HepG2 (cell line): ENCODE measurements around the gene PPP1R13L. TPM values are rescaled to one million over a fixed set of nuclear protein-coding genes. Genes with fewer than 3 reads are reported as not detected.

Experiments used
- ATM ChIP-seq: fragments of 450-650 bp; IDR thresholded peaks from 2 replicates; pipeline ENCODE4 v1.7.1; 2017; ENCODE audit warnings: mild to moderate bottlenecking, borderline replicate concordance
- CHD4 ChIP-seq: fragments of 200-600 bp; sonication (generic); IDR thresholded peaks from 2 replicates; pipeline ENCODE4 v1.7.0; 2017; ENCODE audit warnings: mild to moderate bottlenecking, low read length, borderline replicate concordance
- CREB1 ChIP-seq, 2 experiments: fragments of 450-650 bp in 1 of 2; IDR thresholded peaks; 2 replicates each; pipeline ENCODE4 v1.6.1; 2016 to 2017; ENCODE audit warnings: control low read depth in 1 of 2, mild to moderate bottlenecking in 1 of 2, missing compliant biosample characterization in 1 of 2, missing genetic modification characterization in 1 of 2
- IRF1 ChIP-seq: sonication (generic); formaldehyde crosslinking; IDR thresholded peaks from 2 replicates; pipeline ENCODE4 v1.4.0; 2020; ENCODE audit warnings: low read depth, mild to moderate bottlenecking, missing genetic modification reagents
- MTF2 ChIP-seq: sonication (generic); formaldehyde crosslinking; IDR thresholded peaks from 2 replicates; pipeline ENCODE4 v1.5.0; 2020; ENCODE audit warnings: missing genetic modification reagents, borderline replicate concordance
- NCOA2 ChIP-seq: sonication (generic); formaldehyde crosslinking; IDR thresholded peaks from 2 replicates; pipeline ENCODE4 v1.8.0; 2022; ENCODE audit warnings: inconsistent platforms
- SATB2 ChIP-seq: sonication (generic); formaldehyde crosslinking; IDR thresholded peaks from 2 replicates; pipeline ENCODE4 v1.5.0; 2020; ENCODE audit warnings: missing genetic modification reagents
- SKI ChIP-seq: fragments of 450-650 bp; IDR thresholded peaks from one replicate; pipeline ENCODE4 v1.6.1; 2018; ENCODE audit warnings: mild to moderate bottlenecking; ENCODE audit not compliant: partially characterized antibody
- SP140L ChIP-seq: sonication (generic); formaldehyde crosslinking; IDR thresholded peaks from 2 replicates; pipeline ENCODE4 v1.4.0; 2020; ENCODE audit warnings: missing genetic modification reagents, borderline replicate concordance
- TSC22D2 ChIP-seq: sonication (generic); formaldehyde crosslinking; IDR thresholded peaks from 2 replicates; pipeline ENCODE4 v1.5.1; 2020; ENCODE audit warnings: missing genetic modification reagents, mild to moderate bottlenecking, borderline replicate concordance
- ZBTB33 ChIP-seq: sonication (generic); formaldehyde crosslinking; IDR thresholded peaks from 2 replicates; pipeline ENCODE4 v1.4.0; 2020; ENCODE audit warnings: missing genetic modification reagents
- ZNF367 ChIP-seq: sonication (generic); formaldehyde crosslinking; IDR thresholded peaks from 2 replicates; pipeline ENCODE4 v1.4.0; 2020; ENCODE audit warnings: missing genetic modification reagents, borderline replicate concordance
- ZNF580 ChIP-seq: IDR thresholded peaks from 2 replicates; pipeline ENCODE4 v1.6.1; 2016; ENCODE audit warnings: low read depth, borderline replicate concordance
- ZNF589 ChIP-seq: sonication (generic); formaldehyde crosslinking; conservative IDR thresholded peaks from 2 replicates; pipeline ENCODE4 v1.8.0; 2022; ENCODE audit warnings: mild to moderate bottlenecking, moderate library complexity, missing genetic modification reagents
- ZNF609 ChIP-seq: sonication (generic); formaldehyde crosslinking; IDR thresholded peaks from 2 replicates; pipeline ENCODE4 v1.4.0; 2020; ENCODE audit warnings: mild to moderate bottlenecking, missing genetic modification reagents, borderline replicate concordance
- ZNF710 ChIP-seq: sonication (generic); formaldehyde crosslinking; IDR thresholded peaks from 2 replicates; pipeline ENCODE4 v1.5.0; 2020; ENCODE audit warnings: mild to moderate bottlenecking, missing genetic modification reagents, borderline replicate concordance
- ZNF746 ChIP-seq: sonication (generic); formaldehyde crosslinking; IDR thresholded peaks from 2 replicates; pipeline ENCODE4 v1.8.0; 2022; ENCODE audit warnings: mild to moderate bottlenecking, missing genetic modification reagents
- polyA plus RNA-seq, 8 experiments: library from polyadenylated mRNA; depleted of rRNA in 3 of 8; stranded (reverse) in 7 of 8; unstranded in 1 of 8; fragments of >200 nt; fragmentation: Illumina TruSeq in 4 of 8; extraction: Trizol in 4 of 8; gene quantifications; 2 replicates each; pipeline versions ENCODE4 v1.2.1 to v1.2.3, GENCODE V29; 2011 to 2016; ENCODE audit warnings: low read depth in 4 of 8, missing spikeins in 1 of 8, mixed read lengths in 1 of 8; ENCODE audit not compliant: insufficient read depth in 1 of 8
- total RNA-seq, 5 experiments: library from RNA; depleted of rRNA; stranded (reverse); fragments of >200 nt; fragmentation: Illumina TruSeq; extraction: Trizol; gene quantifications; 2 replicates each; pipeline ENCODE4 v1.2.3, GENCODE V29; 2016; ENCODE audit warnings: low read depth in 1 of 5

The PPP1R13L gene
- total and polyA plus RNA-seq, 2 of the 13 experiments (the other 11 are each of a cell fraction or from before 2014, with no cell fraction given) = 1.3 to 6.6 TPM

- TF ChIP-seq IRF1 (CRISPR knock-in tag) (no peak), CREB1 (IDR thresholded peaks at IDR 0.05) (no peak), CREB1 (CRISPR knock-in tag; IDR thresholded peaks at IDR 0.05) (no peak), CHD4 (0 out of 2 replicates have a peak, but pooled peaks have one; percentile 30), ZNF589 (no peak), ATM (no peak), ZBTB33 (CRISPR knock-in tag) (0 out of 2 replicates have a peak, but pooled peaks have one; percentile 0), SATB2 (CRISPR knock-in tag) (no peak), ZNF710 (CRISPR knock-in tag) (0 out of 2 replicates have a peak, but pooled peaks have one; percentile 6), MTF2 (CRISPR knock-in tag) (no peak), NCOA2 (no peak), SP140L (CRISPR knock-in tag) (no peak), ZNF746 (CRISPR knock-in tag) (no peak), SKI (no peak), ZNF580 (CRISPR knock-in tag) (no peak), ZNF367 (CRISPR knock-in tag) (no peak), TSC22D2 (CRISPR knock-in tag) (no peak), ZNF609 (CRISPR knock-in tag) (no peak)
Measured at GRCh38 chr19:45442778-45443461, 38.1 kb upstream of the PPP1R13L start (continued).
